PC-9 (cell line): ENCODE measurements around the gene LSP1. TPM values are rescaled to one million over a fixed set of nuclear protein-coding genes. Genes with fewer than 3 reads are reported as not detected.

ENCODE experiments used
- BruUV-seq: library from RNA; stranded (reverse); fragments of 400-500 nt; replicated peaks from 2 replicates; lab custom pipeline; 2021; lab: Mats Ljungman, UMichigan
- CTCF ChIA-PET: fragments of 300-600 bp; sonication (Branson Sonifier 250); formaldehyde crosslinking; loops from one replicate; lab custom pipeline; 2022; ENCODE audit warnings: antibody characterized with exemption; lab: Charles Lee
- POLR2A ChIA-PET: fragments of 300-600 bp; sonication (Branson Sonifier 250); formaldehyde crosslinking; loops from one replicate; lab custom pipeline; 2022; ENCODE audit warnings: antibody characterized with exemption; ENCODE audit not compliant: unreplicated experiment; lab: Charles Lee
- DNase-seq, 2 experiments: peaks; one replicate each; pipeline versions ENCODE4 v3.0.0 to v3.0.0-alpha.2; 2015 to 2022; ENCODE audit warnings: mixed read lengths in 1 of 2
- H2AFZ ChIP-seq: fragments of 200-600 bp; sonication (generic); 2 replicates; pipeline ENCODE4 v1.8.1; 2017; ENCODE audit warnings: antibody characterized with exemption
- H3F3A ChIP-seq: fragments of 200-600 bp; sonication (generic); 2 replicates; pipeline ENCODE4 v1.8.1; 2017; ENCODE audit warnings: antibody characterized with exemption, mild to moderate bottlenecking, low read depth; ENCODE audit not compliant: insufficient read depth
- H3K27ac ChIP-seq: fragments of 200-600 bp; sonication (generic); 2 replicates; pipeline ENCODE4 v1.6.1; 2016; ENCODE audit warnings: mixed run types
- H3K27me3 ChIP-seq: fragments of 200-600 bp; sonication (generic); 2 replicates; pipeline ENCODE4 v1.6.1; 2016; ENCODE audit warnings: low read depth, mixed run types; ENCODE audit not compliant: insufficient read depth
- H3K36me3 ChIP-seq: fragments of 200-600 bp; sonication (generic); 2 replicates; pipeline ENCODE4 v1.6.1; 2016; ENCODE audit warnings: low read depth, mixed run types
- H3K4me1 ChIP-seq: fragments of 200-600 bp; sonication (generic); replicated peaks from 2 replicates; pipeline ENCODE4 v1.6.1; 2016; ENCODE audit warnings: mixed run types; ENCODE audit not compliant: insufficient read depth
- H3K4me2 ChIP-seq: fragments of 200-600 bp; sonication (generic); 2 replicates; pipeline ENCODE4 v1.6.1; 2017; ENCODE audit warnings: mixed run types
- H3K4me3 ChIP-seq: fragments of 200-600 bp; sonication (generic); 2 replicates; pipeline ENCODE4 v1.6.1; 2016; ENCODE audit warnings: mixed run types
- H3K79me2 ChIP-seq: fragments of 200-600 bp; sonication (generic); 2 replicates; pipeline ENCODE4 v1.6.1; 2017; ENCODE audit warnings: low read depth, mixed run types
- H3K9me2 ChIP-seq: fragments of 200-600 bp; sonication (generic); 2 replicates; pipeline ENCODE4 v1.8.1; 2017; ENCODE audit warnings: mild to moderate bottlenecking; ENCODE audit not compliant: insufficient read depth
- H3K9me3 ChIP-seq: fragments of 200-600 bp; sonication (generic); 2 replicates; pipeline ENCODE4 v1.8.1; 2016; ENCODE audit warnings: low read depth; ENCODE audit not compliant: insufficient read depth
- H4K20me1 ChIP-seq: fragments of 200-600 bp; sonication (generic); 2 replicates; pipeline ENCODE4 v1.8.1; 2017; ENCODE audit not compliant: insufficient read depth
- EZH2 ChIP-seq: fragments of 200-600 bp; sonication (generic); IDR thresholded peaks from 2 replicates; pipeline ENCODE4 v1.8.0; 2017; ENCODE audit warnings: antibody characterized with exemption, low read depth
- intact Hi-C: fragments of 100-400 bp; cut with micrococcal nuclease; formaldehyde crosslinking; loops from one replicate; pipeline ENCODE4 v1.10.0; 2022; ENCODE audit not compliant: unreplicated experiment
- total RNA-seq: library from RNA; stranded (reverse); gene quantifications from 2 replicates; pipeline ENCODE4 v1.2.3, GENCODE V29; 2021
- TF ChIP-seq, protein P1 (sequence below): fragments of 200-600 bp; sonication (generic); conservative IDR thresholded peaks from 2 replicates; pipeline ENCODE4 v1.6.1; 2017; ENCODE audit warnings: mixed run types, antibody characterized with exemption, mild to moderate bottlenecking, moderate library complexity

Gene LSP1
- total RNA-seq, 1 experiment from 2014 or later: 2.6 TPM

DNA sequence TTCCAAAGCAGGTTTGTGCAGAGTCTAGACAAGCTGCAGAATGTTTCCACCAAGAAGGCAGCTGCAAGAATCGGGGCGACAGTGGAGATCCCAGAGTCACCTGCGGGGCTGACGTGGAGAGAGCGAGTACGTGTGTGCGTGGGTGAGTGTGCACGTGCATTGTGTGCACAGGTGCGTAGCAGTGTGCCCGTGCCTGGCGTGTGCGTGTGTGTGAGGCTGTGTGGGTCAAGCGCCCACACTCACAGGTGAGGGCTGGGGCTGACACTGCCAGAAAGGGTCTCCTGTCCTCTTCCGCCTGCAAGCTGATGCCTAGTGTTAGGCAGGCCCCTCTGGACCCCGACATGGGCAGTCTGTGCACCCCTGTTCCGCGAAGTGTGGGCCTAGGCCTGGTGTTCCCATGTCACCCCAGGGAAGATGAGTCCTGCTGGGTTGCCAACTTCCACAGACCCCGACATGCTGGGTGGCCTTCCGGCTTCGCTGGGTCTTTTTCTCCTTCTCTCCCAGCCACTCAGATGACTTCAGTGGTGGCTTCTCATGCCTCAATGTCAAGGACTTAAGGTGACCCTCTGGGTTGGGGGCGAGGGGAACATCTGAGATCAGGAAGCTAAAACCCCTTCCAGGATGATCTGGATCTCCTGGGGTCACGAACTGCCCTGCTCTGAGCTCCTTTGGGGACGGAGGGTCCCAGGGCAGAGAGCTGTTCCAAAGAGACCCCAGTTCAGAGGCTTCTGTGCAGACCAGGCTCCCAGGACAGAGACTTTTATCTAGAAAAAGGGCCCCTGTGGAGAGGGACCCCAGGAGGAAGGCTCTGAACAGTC lies 28.5 kb upstream of the LSP1 start:
- Histone ChIP-seq H3K79me2 (no peaks in the 10 kb centered on the region), H3F3A (no peaks in the 10 kb centered on the region), H4K20me1 (no peaks in the 10 kb centered on the region), H3K4me1 (peaks cover 31% of the 10 kb centered on the region), H2AFZ (no peak overlapping the region), H3K27me3 (no peaks in the 10 kb centered on the region), H3K36me3 (no peaks in the 10 kb centered on the region), H3K9me2 (no peaks in the 10 kb centered on the region), H3K27ac (no peak overlapping the region), H3K4me3 (no peak overlapping the region), H3K4me2 (no peak overlapping the region), H3K9me3 (no peaks in the 10 kb centered on the region)
- ChIA-PET CTCF (interaction anchor here (0.8 kb wide), 1 partner anchor 374 kb away, joined by 3 read pairs; no protein-coding TSS in a partner anchor), POLR2A (no interaction called here)
- DNase-seq: no peak
- intact Hi-C loops: loop anchor here (10.0 kb wide), 1 partner anchor 280 kb away; no protein-coding TSS in a partner anchor
- BruUV-seq: no TSS peak
- no peak for TF ChIP-seq EZH2
- TF ChIP-seq, protein P1, sequence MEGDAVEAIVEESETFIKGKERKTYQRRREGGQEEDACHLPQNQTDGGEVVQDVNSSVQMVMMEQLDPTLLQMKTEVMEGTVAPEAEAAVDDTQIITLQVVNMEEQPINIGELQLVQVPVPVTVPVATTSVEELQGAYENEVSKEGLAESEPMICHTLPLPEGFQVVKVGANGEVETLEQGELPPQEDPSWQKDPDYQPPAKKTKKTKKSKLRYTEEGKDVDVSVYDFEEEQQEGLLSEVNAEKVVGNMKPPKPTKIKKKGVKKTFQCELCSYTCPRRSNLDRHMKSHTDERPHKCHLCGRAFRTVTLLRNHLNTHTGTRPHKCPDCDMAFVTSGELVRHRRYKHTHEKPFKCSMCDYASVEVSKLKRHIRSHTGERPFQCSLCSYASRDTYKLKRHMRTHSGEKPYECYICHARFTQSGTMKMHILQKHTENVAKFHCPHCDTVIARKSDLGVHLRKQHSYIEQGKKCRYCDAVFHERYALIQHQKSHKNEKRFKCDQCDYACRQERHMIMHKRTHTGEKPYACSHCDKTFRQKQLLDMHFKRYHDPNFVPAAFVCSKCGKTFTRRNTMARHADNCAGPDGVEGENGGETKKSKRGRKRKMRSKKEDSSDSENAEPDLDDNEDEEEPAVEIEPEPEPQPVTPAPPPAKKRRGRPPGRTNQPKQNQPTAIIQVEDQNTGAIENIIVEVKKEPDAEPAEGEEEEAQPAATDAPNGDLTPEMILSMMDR: no peak

DNA sequence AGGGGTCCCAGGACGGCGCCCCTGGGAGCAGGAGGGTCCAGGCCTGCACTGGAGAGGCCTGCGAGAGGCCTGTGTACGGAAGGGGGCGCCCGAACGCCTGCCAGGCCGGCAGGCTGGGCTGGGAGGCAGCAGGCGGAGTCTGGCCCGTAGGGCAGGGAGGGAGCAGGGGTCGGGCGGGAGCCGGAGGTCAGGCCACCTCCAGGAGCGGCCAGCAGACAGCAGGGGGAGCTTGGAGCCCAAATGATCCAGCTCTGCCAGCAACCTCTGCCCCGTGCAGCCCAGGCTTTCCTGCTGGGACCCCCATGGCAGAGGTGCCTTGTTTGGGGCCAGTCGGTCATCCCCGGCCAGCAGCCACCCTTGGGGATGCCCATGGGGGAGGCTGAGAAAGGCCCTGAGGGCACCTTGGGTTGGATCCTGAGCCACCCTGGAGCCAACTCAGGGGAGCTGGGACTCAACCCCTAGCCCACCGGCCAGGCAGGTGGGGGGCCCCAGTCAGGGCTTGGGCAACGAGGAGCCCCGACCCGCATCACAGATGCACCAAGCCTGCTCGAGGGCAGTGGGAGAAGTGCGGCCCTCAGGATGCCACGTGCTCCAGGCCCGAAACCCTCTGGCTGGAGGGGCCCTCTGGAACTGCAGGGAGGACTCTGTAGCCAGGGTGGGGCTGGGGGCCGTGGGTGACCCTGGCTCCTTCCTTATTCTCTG lies 27.7 kb upstream of the LSP1 start:
- H3K79me2 ChIP-seq: no peaks in the 10 kb centered on the region
- no peak overlapping the region for H2AFZ ChIP-seq
- H3K9me2 ChIP-seq: no peaks in the 10 kb centered on the region
- DNase-seq: peak in 1 of 2 experiments; percentile 72
- no TSS peak for BruUV-seq
- intact Hi-C loops: loop anchor here (10.0 kb wide), 1 partner anchor 280 kb away; no protein-coding TSS in a partner anchor
- H3F3A ChIP-seq: no peaks in the 10 kb centered on the region; the same call in 1 of the 2 replicates
- H3K4me1 ChIP-seq: peaks cover 37% of the 10 kb centered on the region
- no peaks in the 10 kb centered on the region for H3K27me3 ChIP-seq
- ChIA-PET CTCF (interaction anchor here (0.6 to 0.8 kb wide), 3 partner anchors 131 to 375 kb away, joined by 3 read pairs; no protein-coding TSS in a partner anchor), POLR2A (no interaction called here)
- H3K4me3 ChIP-seq: no peak overlapping the region
- H3K27ac ChIP-seq: no peak overlapping the region
- no peaks in the 10 kb centered on the region for H4K20me1 ChIP-seq
- H3K36me3 ChIP-seq: no peaks in the 10 kb centered on the region
- TF ChIP-seq EZH2: no peak
- TF ChIP-seq, protein P1: peak; percentile 51; the same call in 1 of the 2 replicates
- H3K4me2 ChIP-seq: no peak overlapping the region
- no peaks in the 10 kb centered on the region for H3K9me3 ChIP-seq

DNA sequence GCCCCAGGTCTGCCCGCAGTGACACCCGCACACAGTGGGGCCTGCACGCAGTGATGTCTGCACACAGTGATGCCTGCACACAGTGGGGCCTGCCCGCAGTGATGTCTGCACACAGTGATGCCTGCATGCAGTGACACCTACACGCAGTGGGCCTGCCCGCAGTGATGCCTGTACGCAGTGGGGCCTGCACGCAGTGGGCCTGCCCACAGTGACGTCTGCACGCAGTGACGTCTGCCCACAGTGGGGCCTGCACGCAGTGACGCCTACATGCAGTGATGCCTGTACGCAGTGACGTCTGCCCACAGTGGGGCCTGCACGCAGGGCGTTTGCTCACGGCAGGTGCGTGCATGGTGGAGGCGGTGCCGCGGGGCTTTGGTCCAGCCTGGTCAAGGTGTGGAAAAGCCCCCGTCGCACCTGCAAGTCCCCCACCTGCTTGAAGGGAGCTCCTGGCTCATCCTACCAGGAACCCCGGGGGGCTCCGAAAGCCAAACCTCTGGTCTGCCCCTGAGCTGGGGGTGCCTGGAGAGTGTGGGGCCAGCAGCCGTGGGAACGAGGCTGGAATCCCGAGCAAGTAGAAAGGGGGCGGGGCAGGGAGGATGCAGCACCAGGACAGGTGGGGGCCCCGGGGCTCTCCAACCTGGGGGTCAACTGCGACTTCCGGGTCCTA lies 27.0 kb upstream of the LSP1 start:
- intact Hi-C loops: loop anchor here (10.0 kb wide), 1 partner anchor 281 kb away; no protein-coding TSS in a partner anchor

More for the DNA sequence above, 27.0 kb upstream of the LSP1 start:
- no peaks in the 10 kb centered on the region for H3K27me3 ChIP-seq
- no peaks in the 10 kb centered on the region for H3K79me2 ChIP-seq
- no TSS peak for BruUV-seq
- ChIA-PET CTCF (interaction anchor here (0.5 to 0.8 kb wide), 3 partner anchors 62 to 131 kb away, joined by 3 to 6 read pairs (median 4); no protein-coding TSS in a partner anchor), POLR2A (no interaction called here)
- H4K20me1 ChIP-seq: no peaks in the 10 kb centered on the region
- no peak for DNase-seq
- H3F3A ChIP-seq: no peaks in the 10 kb centered on the region; the same call in 1 of the 2 replicates
- peaks cover 44% of the 10 kb centered on the region for H3K4me1 ChIP-seq
- H3K9me3 ChIP-seq: no peaks in the 10 kb centered on the region
- no peaks in the 10 kb centered on the region for H3K36me3 ChIP-seq
- no peaks in the 10 kb centered on the region for H3K9me2 ChIP-seq
- no peak overlapping the region for H2AFZ ChIP-seq
- TF ChIP-seq EZH2: no peak
- TF ChIP-seq, protein P1: no peak
- H3K4me2 ChIP-seq: no peak overlapping the region
- H3K4me3 ChIP-seq: no peak overlapping the region
- no peak overlapping the region for H3K27ac ChIP-seq
